Muscle of leg (tissue), 11 donors: Measurements from ENCODE around the gene CA10. TPM values are rescaled to one million over a fixed set of nuclear protein-coding genes. Genes with fewer than 3 reads are reported as not detected.

ENCODE experiments used
- DNase-seq: peaks from one replicate; pipeline ENCODE4 v3.0.0; 2013
- H3K27ac ChIP-seq: one replicate; pipeline ENCODE4 v1.5.1; 2013; ENCODE audit warnings: mild to moderate bottlenecking, low read length, control low read depth
- H3K27me3 ChIP-seq: one replicate; pipeline ENCODE4 v1.6.1; 2013; ENCODE audit warnings: low read length; ENCODE audit not compliant: control insufficient read depth, insufficient read depth
- H3K36me3 ChIP-seq: one replicate; pipeline ENCODE4 v1.6.1; 2013; ENCODE audit warnings: low read length; ENCODE audit not compliant: control insufficient read depth, insufficient read depth
- H3K4me1 ChIP-seq: one replicate; pipeline ENCODE4 v1.6.1; 2013; ENCODE audit warnings: low read length; ENCODE audit not compliant: control insufficient read depth, insufficient read depth
- H3K4me3 ChIP-seq: one replicate; pipeline ENCODE4 v1.5.1; 2013; ENCODE audit warnings: low read length, control low read depth
- H3K9me3 ChIP-seq: replicated peaks from 2 replicates; pipeline ENCODE4 v1.6.1; 2013; ENCODE audit warnings: low read depth, low read length; ENCODE audit not compliant: control insufficient read depth
- WGBS: methylation state at CpG from one replicate; pipeline ENCODE4 v1.1.5; 2013; ENCODE audit warnings: missing lambda C conversion rate; ENCODE audit not compliant: insufficient coverage; 5-methylcytosine and 5-hydroxymethylcytosine counted together
- polyA plus RNA-seq, 8 donors: library from polyadenylated mRNA; unstranded; fragments of 120-200 nt; gene quantifications; one replicate each; pipeline versions ENCODE4 v1.2.1 to v1.2.3, GENCODE V29; 2013; ENCODE audit warnings: inconsistent platforms in 1 of 8, low replicate concordance in 1 of 8; ENCODE audit not compliant: insufficient read length in 8 of 8, insufficient read depth in 1 of 8
- total RNA-seq: library from RNA; stranded (reverse); fragments of 120-200 nt; gene quantifications from one replicate; pipeline ENCODE4 v1.2.4, GENCODE V29; 2013

The CA10 gene
- total and polyA plus RNA-seq, 9 donors = 1.4 to 6.9 (median 3.3) TPM

GRCh38 chr17:51585514-51586104 lies 572.9 kb downstream of the CA10 start:
- peaks cover 4% of the 10 kb centered on the region for H3K4me1 ChIP-seq
- no peaks in the 10 kb centered on the region for H3K27me3 ChIP-seq
- 50% methylated on average over 2 of the region's 4 CpGs for WGBS
- no peaks in the 10 kb centered on the region for H3K36me3 ChIP-seq
- no peak overlapping the region for H3K27ac ChIP-seq
- DNase-seq = no peak
- peaks cover 4% of the 10 kb centered on the region for H3K9me3 ChIP-seq
- no peak overlapping the region for H3K4me3 ChIP-seq

DNA sequence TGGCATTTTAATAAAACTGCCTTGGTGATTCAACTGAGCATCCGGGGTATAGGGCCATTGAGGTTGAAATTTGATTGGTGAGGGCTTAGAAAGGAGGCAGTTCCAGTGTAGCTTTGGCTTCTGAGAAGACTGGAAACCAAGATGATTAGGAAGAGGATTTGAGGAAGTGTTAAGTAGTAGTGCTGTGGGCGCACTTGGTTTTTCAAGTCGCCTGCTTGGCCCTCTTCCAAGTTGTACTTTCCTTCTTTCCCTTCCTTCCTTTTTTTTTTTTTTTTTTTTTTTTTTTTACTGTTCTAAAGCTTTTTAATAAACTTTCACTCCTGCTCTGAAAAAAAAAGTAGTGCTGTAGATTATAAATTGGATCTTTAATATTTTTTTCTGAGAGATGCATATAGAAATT lies 577.6 kb downstream of the CA10 start:
- Histone ChIP-seq H3K9me3 (peaks cover 3% of the 10 kb centered on the region), H3K4me3 (no peak overlapping the region), H3K27me3 (no peaks in the 10 kb centered on the region), H3K36me3 (no peaks in the 10 kb centered on the region), H3K4me1 (no peaks in the 10 kb centered on the region), H3K27ac (no peak overlapping the region)
- no peak for DNase-seq
- WGBS = 83% methylated on average over 1 of the region's 3 CpGs
